Measurements from ENCODE around the gene HPS6.

DNA sequence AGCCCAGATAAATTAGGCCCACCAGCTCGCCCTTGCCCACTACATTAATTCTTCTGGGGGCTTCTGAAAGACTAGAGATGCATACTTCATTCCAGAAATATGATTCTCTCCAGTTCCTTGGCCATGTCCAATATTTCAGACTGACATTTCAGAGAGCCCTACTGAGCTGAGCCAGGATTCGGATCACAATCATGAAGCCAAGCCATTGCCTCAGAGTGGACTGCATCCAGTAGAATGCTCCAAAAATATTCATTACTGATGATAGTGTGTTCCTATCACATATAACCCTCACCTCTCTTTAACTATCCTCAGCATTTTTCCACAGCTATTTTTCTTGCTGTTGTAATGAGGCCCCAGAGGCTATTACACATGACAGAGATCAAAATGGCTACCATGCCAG is 47.9 kb upstream of the HPS6 start:
- TF ChIP-seq CTCF (IDR thresholded peaks at IDR 0.05; ENCODE audit: low read depth, low read length, poor library complexity, severe bottlenecking) (no peak), EZH2phosphoT487 (IDR thresholded peaks at IDR 0.05; ENCODE audit: borderline replicate concordance, low read length) (no peak)
